Hematopoietic multipotent progenitor cell treated with erythropoietin and hydrocortisone succinate and interleukin-3 and kit ligand, for 15 days (in vitro differentiated cells): ENCODE data around the gene SETD1A.

Experiments used
- DNase-seq: peaks from one replicate; pipeline ENCODE4 v3.0.0-alpha.2; 2015; ENCODE audit warnings: low spot score

SETD1A gene

GRCh38 chr16:30953511-30954124 lies 3.9 kb upstream of the SETD1A start:
- DNase-seq: peak; percentile 76

DNA sequence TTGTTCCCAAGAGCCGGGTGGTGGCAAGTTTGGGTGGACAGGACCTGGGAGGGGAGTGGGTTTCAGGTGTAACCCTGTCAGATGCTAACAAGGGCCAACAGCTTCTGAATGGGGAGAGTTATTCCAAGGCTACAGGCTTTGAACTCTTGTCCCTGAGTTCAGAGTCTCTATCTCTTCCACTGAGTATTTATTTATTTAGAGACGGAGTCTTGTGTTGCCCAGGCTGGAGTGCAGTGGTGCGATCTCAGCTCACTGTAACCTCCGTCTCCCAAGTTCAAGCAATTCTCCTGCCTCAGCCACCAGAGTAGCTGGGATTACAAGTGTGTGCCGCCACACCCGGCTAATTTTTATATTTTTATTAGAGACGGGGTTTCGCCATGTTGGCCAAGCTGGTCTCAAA lies 2.6 kb upstream of the SETD1A start:
- DNase-seq: no peak

- peak; percentile 87 for DNase-seq
These were observed 726 bp upstream of the SETD1A start for GRCh38 chr16:30956601-30957455.

DNA sequence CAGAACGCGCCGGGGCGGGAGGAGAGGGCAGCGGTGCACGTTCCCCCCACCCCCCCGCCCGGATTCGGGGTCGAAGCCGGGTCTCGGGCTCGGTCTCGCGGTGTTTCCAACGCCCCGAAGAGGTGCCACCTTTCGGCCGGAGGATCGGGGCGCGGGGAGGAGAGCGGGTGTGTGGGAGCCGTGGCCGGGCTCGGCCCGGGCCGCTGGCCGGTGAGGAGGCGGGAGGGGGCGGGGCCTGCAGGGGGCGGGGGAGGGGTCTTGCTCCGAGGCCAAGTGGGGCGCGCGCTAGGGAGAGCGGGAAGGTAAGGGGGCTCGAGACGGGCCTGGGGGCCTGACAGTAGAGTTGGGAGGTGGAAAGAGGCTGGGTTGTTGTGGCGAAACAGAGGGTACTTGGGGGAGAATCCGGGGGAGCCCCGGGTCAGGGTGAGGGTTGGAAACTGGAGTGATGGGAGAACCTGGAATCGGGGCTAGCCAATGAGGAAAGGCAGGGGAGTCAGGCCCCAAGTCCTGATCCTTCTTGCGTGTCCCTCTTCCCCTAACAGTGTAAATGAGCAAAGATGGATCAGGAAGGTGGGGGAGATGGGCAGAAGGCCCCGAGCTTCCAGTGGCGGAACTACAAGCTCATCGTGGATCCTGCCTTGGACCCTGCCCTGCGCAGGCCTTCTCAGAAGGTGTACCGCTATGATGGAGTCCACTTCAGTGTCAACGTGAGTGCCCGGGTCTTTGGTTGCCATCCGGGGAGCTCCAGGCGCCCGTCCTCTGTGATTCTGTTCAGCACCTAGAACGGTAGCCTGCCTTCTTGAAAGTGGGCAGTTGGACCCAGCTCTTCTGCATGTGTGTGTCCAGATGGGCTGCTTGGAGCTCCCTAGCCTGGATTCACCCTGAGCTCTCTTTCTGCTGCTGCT lies 873 bp downstream of the SETD1A start:
- peak; percentile 32 for DNase-seq

DNA sequence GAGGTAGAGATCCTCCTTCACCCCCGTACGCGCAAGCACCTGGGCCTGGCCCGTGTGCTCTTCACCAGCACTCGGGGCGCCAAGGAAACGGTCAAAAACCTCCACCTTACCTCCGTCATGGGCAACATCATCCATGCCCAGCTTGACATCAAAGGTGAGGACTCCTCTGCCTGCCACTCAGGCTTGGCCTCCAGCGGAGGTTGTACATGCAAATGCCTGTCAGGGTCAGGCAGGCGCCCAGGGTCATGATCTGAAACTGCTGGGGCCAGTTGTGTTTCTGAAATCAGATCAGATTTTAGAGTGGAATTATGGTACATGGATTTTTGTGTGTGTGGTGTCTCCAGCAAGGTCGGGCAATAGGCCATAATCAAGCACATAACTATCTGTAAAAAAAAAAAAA lies 3.8 kb downstream of the SETD1A start:
- DNase-seq: no peak

DNA sequence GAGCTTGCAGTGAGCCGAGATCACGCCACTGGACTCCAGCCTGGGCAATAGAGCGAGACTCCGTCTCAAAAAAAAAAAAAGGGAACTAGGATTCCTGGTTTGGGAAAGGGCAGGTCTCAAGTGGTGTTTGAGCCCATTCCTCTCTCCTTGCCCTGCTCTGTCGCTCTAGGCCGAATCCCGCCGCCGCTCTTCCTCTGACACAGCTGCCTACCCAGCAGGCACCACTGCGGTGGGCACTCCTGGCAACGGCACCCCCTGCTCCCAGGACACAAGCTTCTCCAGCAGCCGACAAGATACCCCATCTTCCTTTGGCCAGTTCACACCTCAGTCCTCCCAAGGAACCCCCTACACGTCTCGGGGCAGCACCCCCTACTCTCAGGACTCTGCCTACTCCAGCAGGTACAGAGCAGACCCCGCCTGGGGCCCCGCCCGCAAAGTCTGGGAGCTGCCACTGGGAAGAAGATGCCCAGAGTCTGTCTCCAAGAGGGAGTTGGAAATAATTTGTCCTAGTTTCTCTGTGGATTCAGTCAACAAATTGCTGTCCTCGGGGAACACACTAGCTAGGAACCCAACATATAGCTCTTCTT lies 6.5 kb downstream of the SETD1A start:
- no peak for DNase-seq

- no peak for DNase-seq
These were observed 7.1 kb downstream of the SETD1A start for GRCh38 chr16:30964574-30965226.

DNA sequence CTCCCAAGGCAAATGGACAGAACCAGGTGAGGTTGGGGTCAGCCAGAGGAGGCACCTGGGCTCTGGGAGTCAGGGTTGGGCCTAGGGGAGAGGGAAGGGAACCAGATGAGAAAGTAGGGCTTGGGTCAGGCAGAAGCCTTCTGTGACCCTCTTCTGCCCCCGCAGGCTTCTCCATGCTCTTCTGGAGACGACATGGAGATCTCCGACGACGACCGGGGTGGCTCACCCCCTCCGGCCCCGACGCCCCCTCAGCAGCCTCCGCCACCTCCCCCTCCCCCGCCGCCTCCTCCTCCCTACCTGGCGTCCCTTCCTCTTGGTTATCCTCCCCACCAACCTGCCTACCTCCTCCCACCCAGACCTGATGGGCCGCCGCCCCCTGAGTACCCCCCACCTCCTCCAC lies 7.9 kb downstream of the SETD1A start:
- no peak for DNase-seq

DNA sequence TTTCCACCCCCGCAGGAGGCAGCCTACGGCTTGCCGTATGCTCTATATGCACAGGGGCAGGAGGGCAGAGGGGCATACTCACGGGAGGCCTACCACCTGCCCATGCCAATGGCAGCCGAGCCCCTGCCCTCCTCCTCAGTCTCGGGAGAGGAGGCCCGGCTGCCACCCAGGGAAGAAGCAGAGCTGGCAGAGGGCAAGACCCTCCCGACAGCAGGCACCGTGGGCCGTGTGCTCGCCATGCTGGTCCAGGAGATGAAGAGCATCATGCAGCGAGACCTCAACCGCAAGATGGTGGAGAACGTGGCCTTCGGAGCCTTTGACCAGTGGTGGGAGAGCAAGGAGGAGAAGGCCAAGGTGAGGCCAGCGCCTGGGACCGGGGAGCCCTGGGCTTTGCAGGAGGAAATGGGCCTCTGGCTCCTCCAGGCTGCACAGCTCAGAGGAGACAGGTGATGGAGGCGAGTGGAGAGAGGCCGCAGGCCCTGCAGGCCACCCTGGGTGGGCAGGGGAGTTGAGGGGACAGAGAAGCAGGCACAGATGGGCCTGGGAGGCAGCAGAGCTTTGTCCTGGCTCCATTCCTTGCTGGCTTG lies 8.6 kb downstream of the SETD1A start:
- DNase-seq: no peak

- DNase-seq: no peak
These were observed 10.2 kb downstream of the SETD1A start for GRCh38 chr16:30967795-30968194.

GRCh38 chr16:30969246-30969842 lies 11.8 kb downstream of the SETD1A start:
- DNase-seq: no peak

DNA sequence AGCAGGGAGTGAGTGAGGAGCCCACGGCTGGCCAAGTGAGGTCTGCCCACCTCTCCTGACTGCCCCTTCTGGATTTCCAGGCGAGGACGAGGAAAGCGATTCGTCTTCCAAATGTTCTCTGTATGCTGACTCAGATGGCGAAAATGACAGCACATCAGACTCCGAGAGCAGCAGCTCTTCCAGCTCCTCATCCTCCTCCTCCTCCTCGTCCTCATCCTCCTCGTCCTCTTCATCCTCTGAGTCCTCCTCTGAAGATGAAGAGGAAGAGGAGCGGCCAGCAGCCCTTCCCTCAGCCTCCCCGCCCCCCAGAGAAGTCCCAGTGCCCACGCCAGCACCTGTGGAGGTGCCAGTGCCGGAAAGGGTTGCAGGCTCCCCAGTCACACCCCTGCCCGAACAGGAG lies 13.7 kb downstream of the SETD1A start:
- no peak for DNase-seq

DNA sequence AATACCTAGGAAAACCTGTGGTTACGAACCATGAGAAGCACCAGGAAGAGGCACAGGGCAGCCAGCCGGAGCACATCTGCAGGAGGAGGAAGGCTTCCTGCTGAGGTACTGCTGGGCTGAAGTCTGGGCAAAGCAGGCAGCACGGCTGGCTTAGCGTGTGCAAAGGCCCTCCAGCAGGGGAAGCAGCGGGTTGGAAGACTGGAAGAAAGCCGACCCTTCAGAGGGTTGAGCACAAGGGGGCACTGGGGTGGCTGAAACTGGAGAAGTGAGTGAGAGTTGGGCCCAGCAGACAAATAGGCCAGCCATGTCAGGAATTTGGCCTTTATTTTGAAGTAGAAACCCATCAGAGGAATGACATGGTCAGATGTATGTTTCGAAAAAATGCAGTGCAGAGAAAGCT lies 15.3 kb downstream of the SETD1A start:
- no peak for DNase-seq

DNA sequence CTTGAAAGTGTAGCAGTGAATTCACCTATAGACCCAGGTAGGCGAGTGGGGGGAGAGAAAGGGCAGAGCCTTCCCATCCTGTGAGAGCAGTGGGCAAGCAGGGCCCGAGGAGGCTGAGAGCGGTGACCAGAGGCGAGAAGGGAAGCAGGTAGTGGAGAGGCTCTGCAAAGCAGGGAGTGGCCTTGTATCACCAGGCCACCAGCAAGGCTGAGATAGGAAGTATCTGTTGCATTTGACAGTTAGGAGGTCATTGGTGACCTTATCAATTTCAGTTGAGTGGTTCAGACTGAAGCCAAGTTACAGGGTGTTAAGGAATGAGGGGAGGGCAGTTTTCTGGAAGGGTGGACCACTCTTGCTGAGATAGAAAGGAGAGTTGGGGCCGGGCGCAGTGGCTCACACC lies 16.8 kb downstream of the SETD1A start:
- peak; percentile 45 for DNase-seq

GRCh38 chr16:30976486-30976885 lies 18.9 kb downstream of the SETD1A start:
- no peak for DNase-seq

DNA sequence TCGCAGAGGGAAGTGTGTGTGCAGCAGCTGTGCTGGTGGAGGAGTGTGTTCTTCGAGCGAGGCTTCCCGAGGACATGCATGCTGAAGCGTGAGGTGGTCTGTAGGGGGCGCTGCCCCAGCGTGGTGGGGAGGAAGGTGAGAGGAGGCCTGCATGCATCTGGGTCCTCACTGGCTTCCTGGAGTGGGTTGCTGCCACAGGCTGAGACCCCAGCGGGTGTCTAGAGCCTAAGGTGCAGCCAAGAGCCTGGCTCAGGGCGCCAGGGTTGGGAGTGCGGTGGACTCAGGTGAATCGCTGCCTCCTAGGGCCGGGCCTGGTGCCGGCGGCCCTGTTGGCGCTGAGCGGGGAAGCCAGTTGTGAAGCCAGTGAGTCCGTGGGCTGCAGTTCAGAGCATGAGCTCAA lies 19.9 kb downstream of the SETD1A start:
- no peak for DNase-seq

DNA sequence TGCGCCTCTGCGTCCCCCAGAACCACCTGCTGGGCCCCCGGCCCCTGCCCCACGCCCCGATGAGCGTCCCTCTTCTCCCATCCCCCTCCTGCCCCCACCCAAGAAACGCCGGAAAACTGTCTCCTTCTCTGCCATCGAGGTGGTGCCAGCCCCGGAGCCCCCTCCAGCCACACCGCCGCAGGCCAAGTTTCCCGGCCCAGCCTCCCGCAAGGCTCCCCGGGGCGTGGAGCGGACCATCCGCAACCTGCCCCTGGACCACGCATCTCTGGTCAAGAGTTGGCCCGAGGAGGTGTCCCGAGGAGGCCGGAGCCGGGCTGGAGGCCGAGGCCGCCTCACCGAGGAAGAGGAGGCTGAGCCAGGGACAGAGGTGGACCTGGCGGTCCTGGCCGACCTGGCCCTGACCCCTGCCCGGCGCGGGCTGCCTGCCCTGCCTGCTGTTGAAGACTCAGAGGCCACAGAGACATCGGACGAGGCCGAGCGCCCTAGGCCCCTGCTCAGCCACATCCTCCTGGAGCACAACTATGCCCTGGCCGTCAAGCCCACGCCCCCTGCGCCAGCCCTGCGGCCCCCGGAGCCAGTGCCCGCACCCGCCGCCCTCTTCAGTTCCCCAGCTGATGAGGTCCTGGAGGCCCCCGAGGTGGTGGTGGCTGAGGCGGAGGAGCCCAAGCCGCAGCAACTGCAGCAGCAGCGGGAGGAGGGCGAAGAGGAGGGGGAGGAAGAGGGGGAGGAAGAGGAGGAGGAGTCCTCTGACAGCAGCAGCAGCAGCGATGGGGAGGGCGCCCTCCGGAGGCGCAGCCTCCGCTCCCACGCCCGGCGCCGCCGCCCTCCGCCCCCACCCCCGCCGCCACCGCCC lies 21.8 kb downstream of the SETD1A start:
- DNase-seq: no peak

- DNase-seq: no peak
These were observed 22.4 kb downstream of the SETD1A start for GRCh38 chr16:30980023-30980371.

GRCh38 chr16:30980434-30980833 lies 22.9 kb downstream of the SETD1A start:
- DNase-seq: no peak

DNA sequence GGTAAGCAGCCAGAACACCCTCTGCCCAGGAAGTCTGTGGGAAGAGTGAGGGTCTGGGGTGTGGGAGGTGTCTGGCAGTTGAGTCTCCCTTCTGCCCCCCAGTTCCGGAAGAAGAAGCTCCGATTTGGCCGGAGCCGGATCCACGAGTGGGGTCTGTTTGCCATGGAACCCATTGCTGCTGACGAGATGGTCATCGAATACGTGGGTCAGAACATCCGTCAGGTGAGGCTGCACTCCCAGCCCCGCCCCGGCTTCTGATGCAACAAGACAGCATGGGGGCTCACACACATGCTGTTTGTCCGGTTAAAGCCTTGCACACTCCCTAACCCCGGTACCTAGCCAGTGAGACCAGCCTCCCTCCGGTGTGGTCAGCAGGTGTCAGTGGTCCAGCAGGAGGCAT lies 23.4 kb downstream of the SETD1A start:
- DNase-seq: no peak
